GM10847 (cell line): ENCODE data around the gene ERLIN1.

Experiments used
- POLR2A ChIP-seq: IDR thresholded peaks from 2 replicates; pipeline ENCODE4 v1.6.1; 2011; ENCODE audit not compliant: insufficient read length; ENCODE audit errors: extremely low read depth

The ERLIN1 gene

DNA sequence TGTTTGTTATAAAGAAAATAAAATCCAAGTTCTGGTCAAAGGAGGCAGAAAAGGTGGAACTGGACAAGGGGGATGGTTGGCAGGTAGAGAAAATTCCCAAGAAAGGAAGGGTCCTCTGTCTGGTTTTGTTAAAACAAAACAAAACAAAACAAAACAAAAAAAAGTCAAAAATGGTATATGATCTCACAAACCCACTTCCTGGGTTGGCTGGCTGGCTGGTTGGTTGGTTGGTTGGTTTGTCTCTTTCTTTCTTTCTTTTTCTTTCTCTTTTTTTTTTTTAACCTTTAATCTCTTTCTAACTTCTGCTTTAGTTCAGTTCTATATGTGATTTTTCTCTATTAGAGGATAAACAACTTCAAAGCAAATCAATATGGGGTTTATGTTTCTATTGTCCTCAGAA is 63.0 kb downstream of the ERLIN1 start:
- no peak for TF ChIP-seq POLR2A

- TF ChIP-seq POLR2A: no peak
Measured at GRCh38 chr10:100120550-100120949, 65.3 kb downstream of the ERLIN1 start.

GRCh38 chr10:100119726-100120125 is 66.1 kb downstream of the ERLIN1 start:
- TF ChIP-seq POLR2A: no peak

- TF ChIP-seq POLR2A: no peak
Measured at GRCh38 chr10:100114976-100115770, 70.7 kb downstream of the ERLIN1 start.

GRCh38 chr10:100114460-100114859 is 71.4 kb downstream of the ERLIN1 start:
- TF ChIP-seq POLR2A: no peak

DNA sequence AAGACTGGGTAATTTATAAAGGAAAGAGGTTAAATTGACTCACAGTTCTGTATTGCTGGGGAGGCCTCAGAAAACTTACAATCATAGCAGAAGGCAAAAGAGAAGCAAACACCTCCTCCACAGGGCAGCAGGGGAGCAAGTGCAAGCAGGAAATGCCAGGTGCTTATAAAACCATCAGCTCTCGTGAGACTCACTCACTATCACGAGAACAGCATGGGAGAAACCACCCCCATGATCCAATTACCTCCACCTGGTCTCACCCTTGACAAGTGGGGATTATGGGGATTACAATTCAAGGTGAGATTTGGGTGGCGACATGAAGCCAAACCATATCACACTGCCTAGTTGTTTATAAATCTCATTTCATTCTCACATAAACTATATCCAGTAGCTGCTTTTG is 76.2 kb downstream of the ERLIN1 start:
- no peak for TF ChIP-seq POLR2A

GRCh38 chr10:100106865-100107264 is 79.0 kb downstream of the ERLIN1 start:
- TF ChIP-seq POLR2A: no peak

DNA sequence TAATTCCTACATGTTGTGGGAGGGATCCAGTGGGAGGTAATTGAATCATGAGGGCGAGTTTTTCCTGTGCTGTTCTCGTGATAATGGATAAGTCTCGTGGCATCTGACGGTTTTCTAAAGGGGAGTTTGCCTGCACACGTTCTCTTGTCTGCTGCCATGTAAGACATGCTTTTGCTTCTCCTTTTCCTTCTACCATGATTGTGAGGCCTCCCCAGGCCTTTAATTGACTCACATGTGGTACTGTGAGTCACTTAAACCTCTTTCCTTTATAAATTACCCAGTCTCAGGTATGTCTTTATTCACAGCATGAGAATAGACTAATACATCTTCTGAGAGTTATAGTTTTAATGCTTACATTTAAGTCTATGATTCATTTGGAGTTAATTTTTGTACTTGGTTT is 81.5 kb downstream of the ERLIN1 start:
- TF ChIP-seq POLR2A: no peak

DNA sequence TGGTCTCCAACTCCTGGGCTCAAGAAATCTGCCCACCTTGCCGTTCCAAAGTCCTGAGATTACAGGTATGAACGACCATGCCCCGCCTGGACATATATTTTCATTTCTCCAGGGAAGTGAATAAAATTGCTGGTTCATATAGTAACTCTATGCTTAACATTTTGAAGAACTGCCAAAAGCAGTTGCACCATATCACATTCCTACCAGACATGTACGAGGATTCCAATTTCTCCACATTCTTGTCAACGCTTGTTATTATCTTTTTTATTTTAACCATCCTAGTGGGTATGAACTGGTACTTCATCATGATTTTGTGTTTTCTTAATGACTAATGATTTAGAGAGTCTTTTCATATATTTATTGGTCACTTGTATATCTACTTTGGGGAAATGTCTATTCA is 82.2 kb downstream of the ERLIN1 start:
- no peak for TF ChIP-seq POLR2A

GRCh38 chr10:100101192-100102076 is 84.4 kb downstream of the ERLIN1 start:
- TF ChIP-seq POLR2A: no peak

DNA sequence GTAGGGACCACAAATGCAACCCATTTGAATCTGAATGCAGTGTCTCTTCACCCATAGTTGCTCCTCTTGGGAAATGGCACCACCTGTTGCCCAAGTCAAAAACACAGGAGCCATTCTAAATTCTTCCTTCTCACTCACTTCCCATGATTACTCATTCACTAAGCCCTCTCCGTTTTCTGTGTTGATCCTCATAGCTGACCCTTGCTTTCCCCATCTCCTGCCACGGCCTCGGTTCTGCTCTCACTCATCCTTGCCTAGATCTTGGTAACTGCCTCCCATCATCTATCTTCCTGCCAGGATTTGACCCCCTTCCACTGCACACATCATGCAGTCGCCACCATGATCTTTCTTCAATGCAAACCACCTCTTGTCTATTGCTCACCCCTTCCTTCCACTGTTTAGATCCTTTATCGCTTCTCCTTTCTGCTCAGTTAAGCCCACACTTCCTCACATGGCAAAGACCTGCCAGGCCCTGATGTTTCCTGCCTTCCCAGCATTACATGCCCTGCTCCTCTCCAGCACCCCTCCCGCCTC is 85.1 kb downstream of the ERLIN1 start:
- no peak for TF ChIP-seq POLR2A
